IPS DF 19.7 (cell line): ENCODE data around the gene ANKRD29.

Source experiments
- DNase-seq: peaks from one replicate; pipeline ENCODE4 v3.0.0-alpha.2; 2013; ENCODE audit warnings: low read depth, low spot score

ANKRD29 gene

DNA sequence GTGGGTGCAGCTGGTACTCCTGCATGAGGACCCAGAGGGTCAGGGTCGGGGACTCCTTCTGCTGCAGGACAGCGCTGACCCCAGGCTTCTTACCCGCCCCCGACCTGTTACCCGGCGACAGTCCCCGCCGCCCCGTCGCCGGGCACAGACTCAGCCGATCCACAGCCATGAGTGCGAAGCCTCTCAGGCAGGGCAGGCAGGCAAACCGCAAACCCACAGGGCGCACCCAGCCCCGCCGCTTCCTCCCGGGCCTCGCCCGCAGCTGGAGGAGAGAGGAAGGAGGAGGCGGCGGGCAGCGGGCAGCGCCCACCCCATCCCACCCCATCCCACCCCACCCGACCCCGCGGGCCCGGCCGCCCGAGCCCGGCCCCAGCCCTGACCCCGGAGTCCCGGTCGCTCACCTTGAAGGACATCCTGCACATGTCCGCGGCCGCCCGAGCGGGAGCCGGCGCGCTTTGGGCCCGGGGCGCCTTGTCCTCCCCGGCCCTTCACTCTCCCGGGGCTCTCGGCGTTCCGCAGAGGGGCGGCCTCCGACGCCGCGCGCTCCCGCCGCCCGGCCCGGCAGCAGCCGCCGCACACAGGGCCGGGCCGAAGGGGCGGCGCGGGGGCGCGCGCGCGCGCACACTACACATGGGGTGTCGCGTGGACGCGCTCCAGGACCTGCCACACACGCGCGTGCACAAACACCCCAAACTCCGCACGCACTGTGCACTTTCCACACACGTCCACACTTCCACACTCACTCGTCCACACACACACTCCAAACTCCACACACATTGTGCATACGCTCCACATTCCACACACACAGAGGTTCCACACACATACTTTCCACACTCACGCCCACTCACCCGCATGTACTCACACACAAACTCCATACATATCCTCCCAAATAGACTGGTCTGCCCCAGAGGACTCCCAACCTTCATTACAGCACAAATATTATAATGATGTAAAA, at the start of gene ANKRD29:
TSS of gene ANKRD29 (minus strand) at position 603 of the 955 bp plus-strand sequence. CDS start at position 422, 181 bp downstream.
- DNase-seq: no peak

- no peak for DNase-seq
Observed at GRCh38 chr18:23712445-23712844, 49.7 kb upstream of the ANKRD29 start.

DNA sequence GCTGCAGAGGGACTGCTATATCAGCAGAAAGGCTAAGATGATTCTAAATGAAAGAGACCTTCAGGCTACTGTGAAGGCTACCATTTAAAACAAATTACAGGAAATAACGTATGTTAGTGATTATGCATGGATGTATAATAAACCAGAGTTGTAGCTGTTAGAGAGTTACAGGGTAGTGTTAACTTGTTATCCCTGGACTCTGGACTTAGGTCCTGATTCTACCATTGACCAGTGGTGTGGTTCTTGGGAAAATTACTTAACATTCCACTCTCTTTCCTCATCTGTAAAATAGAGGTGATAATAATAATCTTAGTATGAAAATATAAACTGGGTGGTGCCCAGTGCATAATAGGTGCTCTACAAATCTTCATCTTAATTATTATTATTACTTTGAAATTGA, 48.7 kb upstream of the ANKRD29 start:
- no peak for DNase-seq

DNA sequence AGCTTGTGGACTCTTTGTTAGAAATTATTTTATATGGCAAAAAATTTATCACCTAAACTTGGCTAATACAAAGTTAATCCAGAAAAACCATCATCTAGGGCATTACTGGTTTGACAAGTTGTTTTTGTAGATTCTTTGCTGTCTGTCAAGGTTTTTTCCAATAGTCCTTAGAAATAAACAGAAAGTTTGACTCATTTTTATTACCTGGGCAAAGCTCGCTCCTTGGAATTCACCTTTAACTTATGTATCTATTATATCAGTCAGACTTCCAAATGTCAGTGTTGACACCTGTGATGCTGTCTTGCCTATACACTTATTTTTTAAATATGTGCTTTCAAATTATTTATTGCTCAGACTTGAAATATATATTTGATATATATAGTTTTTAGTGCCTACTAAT, 48.2 kb upstream of the ANKRD29 start:
- no peak for DNase-seq

DNA sequence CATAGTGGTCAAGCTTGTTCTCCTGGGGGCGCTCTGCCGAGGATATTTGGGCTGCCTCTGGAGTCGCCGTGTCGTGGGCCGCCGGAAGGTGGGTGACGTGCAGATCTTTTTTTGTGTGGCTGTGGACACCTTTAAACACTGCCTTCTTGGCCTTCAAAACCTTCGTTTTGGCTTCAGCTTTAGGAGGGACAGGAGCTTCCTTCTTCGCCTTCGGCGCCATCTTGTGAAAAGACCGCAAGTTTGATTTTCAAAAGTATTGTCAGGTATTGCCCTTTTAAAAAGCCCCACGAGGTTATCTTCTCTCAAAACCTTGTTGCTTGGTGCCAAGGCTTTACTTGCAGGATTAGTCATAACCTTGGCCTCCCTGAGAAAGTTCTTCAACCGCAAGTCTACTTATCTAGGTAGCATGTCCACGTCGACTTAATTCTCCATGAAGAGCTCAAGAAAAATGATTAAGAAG, 47.4 kb upstream of the ANKRD29 start:
- no peak for DNase-seq

- DNase-seq: no peak
Observed at GRCh38 chr18:23706971-23707640, 44.4 kb upstream of the ANKRD29 start.

GRCh38 chr18:23704806-23705205, 42.1 kb upstream of the ANKRD29 start:
- DNase-seq: no peak

GRCh38 chr18:23703987-23704384, 41.3 kb upstream of the ANKRD29 start:
- no peak for DNase-seq

DNA sequence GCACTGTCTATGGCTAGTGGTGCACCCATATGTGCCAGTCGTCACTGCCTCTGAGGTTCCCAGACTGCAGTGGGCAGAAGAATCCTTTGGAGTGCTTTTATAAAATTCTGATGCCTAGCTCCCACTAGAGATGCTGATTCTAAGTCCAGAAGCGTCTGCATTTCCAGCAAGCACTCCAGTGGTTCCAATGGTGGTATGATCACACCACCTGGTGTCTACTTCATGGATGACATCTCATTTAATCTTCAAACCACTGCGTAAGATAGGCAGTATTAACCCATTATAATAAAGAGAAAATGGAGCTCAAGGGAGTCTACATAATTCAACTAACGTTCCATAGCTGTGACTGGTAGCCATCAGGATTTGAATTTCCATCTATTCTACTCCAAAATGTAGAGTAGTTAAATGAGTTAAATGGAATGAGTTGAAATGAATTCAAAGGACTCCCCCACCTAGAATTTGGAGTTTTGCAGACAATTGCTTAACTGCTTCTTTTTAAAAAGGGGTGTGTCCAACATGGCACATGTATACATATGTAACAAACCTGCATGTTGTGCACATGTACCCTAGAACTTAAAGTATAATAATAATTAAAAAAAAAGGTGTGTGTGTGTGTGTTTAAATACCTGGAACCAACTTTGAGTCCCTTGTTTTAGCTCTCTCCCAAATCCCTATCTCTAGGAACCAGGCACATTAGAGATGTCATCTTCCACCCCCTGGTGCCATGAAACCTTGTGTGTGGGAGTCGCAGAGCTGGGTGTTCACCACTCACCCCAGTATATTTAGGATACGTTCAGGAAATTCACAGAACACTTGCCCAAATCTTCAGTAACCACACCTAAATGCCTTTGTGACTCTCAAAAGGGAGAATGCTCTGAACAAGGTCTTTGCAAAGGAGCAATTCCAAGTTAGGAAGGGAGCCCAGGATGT, 40.6 kb upstream of the ANKRD29 start:
- DNase-seq: no peak

- no peak for DNase-seq
Observed at GRCh38 chr18:23702606-23703005, 39.9 kb upstream of the ANKRD29 start.

GRCh38 chr18:23701544-23702064, 38.9 kb upstream of the ANKRD29 start:
- DNase-seq: no peak

GRCh38 chr18:23701017-23701416, 38.3 kb upstream of the ANKRD29 start:
- no peak for DNase-seq

- no peak for DNase-seq
Observed at GRCh38 chr18:23694637-23695430, 32.1 kb upstream of the ANKRD29 start.

GRCh38 chr18:23693846-23694245, 31.1 kb upstream of the ANKRD29 start:
- DNase-seq: no peak

DNA sequence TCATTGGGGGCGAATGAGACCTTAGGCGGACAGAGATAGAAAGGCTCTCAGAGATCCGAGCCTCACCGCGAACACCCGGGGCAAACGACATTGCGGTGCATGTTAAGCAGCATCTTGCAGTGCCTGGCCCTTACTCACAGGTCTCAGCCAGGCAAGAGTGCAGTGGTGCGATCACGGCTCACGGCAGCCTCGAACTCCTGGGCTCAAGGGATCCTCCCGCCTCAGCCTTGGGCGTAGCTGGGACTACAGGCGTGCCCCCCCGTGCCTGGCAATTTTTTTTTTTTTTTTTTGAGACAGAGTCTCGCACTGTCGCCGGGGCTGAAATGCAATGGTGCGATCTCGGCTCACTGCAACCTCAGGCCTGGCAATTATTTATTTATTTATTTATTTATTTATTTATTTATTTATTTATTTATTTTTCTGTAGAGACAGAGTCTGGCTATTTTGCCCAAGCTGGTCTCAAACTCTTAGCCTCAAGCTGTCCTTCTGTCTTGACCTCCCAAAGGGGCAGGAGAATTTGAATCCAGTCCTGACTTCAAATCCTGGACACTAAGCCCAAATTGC, 27.9 kb upstream of the ANKRD29 start:
- no peak for DNase-seq

DNA sequence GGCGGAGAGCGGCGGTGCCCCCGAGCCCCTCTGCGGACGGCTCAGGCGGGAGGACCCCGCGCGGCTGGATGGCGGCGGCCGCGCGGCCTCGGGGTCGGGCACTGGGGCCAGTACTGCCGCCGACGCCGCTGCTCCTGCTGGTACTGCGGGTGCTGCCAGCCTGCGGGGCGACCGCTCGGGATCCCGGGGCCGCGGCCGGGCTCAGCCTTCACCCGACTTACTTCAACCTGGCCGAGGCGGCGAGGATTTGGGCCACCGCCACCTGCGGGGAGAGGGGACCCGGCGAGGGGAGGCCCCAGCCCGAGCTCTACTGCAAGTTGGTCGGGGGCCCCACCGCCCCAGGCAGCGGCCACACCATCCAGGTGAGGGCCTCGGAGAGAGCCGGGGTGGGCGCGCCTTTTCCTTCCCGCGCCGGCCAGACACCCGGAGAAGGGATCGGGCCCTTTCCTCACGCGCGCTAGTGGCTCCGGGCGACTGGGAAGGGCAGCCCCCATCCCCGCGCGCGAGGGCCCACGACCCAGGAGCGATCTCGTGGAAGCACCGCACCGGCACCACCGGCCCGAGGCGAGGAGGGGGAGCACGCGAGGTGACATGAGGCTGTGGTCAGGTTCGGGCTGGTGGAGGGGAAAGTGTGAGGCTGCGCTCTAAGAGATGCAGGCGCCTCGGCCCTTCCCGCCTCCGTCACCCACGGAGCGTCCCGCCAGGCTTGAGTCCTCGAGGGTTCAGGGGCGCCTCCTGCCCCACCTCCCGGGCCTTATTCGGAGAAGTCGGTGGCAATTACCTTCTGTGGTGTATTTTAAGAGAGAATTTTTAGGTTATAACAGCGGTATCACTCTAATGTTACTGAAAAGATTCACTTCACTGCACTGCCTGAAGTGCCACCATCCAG, 27.1 kb upstream of the ANKRD29 start:
- no peak for DNase-seq

- no peak for DNase-seq
Observed at GRCh38 chr18:23689031-23689615, 26.4 kb upstream of the ANKRD29 start, which contains the start of gene LAMA3. Gene LAMA3 (plus strand): TSS chr18:23689453. CDS start chr18:23689684, 231 bp downstream.

DNA sequence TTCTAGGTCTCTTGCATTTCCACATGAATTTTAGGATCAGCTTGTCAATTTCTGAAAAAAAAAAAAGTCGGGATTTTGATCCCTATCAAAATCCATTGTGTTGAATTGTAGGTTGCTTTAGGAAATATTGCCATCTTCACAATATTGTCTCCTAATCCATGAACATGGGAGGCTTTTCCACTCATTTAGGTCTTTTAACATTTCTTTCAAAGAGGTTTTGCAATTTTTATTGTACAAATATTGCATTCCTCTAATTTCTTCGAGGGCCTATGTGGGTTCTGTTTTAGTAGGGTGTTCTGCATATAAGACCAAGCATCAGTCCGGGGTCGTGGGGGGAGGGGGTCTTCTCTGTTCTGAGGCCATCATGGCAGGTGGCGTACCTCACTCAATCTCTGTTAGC, 25.8 kb upstream of the ANKRD29 start:
- no peak for DNase-seq
